HepG2 (cell line): ENCODE data around the gene NAALAD2. TPM values are rescaled to one million over a fixed set of nuclear protein-coding genes. Genes with fewer than 3 reads are reported as not detected.

Experiments used
- ATAC-seq: fragments of 200-7000 bp; cut with Tn5 transposase; 3 replicates; pipeline ENCODE4 v1.9.1; 2020; ENCODE audit warnings: mild to moderate bottlenecking, moderate library complexity
- BruUV-seq: library from RNA; stranded (reverse); fragments of 400-500 nt; replicated peaks from 2 replicates; lab custom pipeline; 2021; lab: Mats Ljungman, UMichigan
- CTCF ChIA-PET: fragments of 300-600 bp; formaldehyde crosslinking; extraction: SDS; loops from one replicate; lab custom pipeline; 2021; ENCODE audit warnings: low total read pairs, inconsistent platforms, low intra/inter-chr PET ratio; lab: Yijun Ruan, JAX
- POLR2A ChIA-PET: fragments of 350-600 bp; sonication (Branson Sonifier 250); formaldehyde crosslinking; loops from one replicate; lab custom pipeline; 2020; ENCODE audit warnings: antibody characterized with exemption, inconsistent platforms; lab: Yijun Ruan, JAX
- DNase-seq: peaks from one replicate; pipeline ENCODE4 v3.0.0-alpha.2; 2015; ENCODE audit warnings: low spot score
- FAIRE-seq: peaks from 3 replicates; lab custom pipeline; 2011; peaks lifted over from hg19 to GRCh38; lab: Jason Lieb, UNC
- H2AFZ ChIP-seq: one replicate; pipeline ENCODE4 v1.6.1; 2011; ENCODE audit warnings: low read length, inconsistent platforms
- H3K27ac ChIP-seq: fragments of 300-600 bp; 3 replicates; pipeline ENCODE4 v1.8.0; 2011; ENCODE audit warnings: mixed run types, mild to moderate bottlenecking, mixed read lengths, low read length, inconsistent platforms; ENCODE audit not compliant: insufficient read depth; ENCODE audit errors: extremely low read length
- H3K27me3 ChIP-seq, 2 experiments: fragments of 200-600 bp in 1 of 2; 2 replicates in 1 of 2; 3 replicates in 1 of 2; pipeline versions ENCODE4 v1.6.0 to v1.8.0; 2011; ENCODE audit warnings: low read length in 2 of 2, mild to moderate bottlenecking in 2 of 2, moderate library complexity in 2 of 2, inconsistent platforms in 1 of 2; ENCODE audit not compliant: insufficient read depth in 2 of 2, control insufficient read depth in 1 of 2
- H3K36me3 ChIP-seq, 2 experiments: fragments of 200-600 bp in 1 of 2; replicated peaks in 1 of 2; 2 replicates in 1 of 2; 3 replicates in 1 of 2; pipeline versions ENCODE4 v1.5.1 to v1.8.0; 2011; ENCODE audit warnings: low read length in 2 of 2, inconsistent platforms in 1 of 2; ENCODE audit not compliant: insufficient read depth in 2 of 2, control insufficient read depth in 1 of 2
- H3K4me1 ChIP-seq: 2 replicates; pipeline ENCODE4 v1.5.1; 2012; ENCODE audit warnings: low read length, inconsistent platforms; ENCODE audit not compliant: insufficient read depth
- H3K4me2 ChIP-seq: 2 replicates; pipeline ENCODE4 v1.6.0; 2011; ENCODE audit warnings: low read depth, low read length, inconsistent platforms
- H3K4me3 ChIP-seq, 3 experiments: fragments of 200-600 bp in 1 of 3; sonication (generic), shearing (Covaris generic) in 1 of 3; replicated peaks in 1 of 3; 2 replicates each; pipeline ENCODE4 v1.5.1; 2011 to 2016; ENCODE audit warnings: low read length in 3 of 3, inconsistent platforms in 2 of 3, low read depth in 2 of 3, mild to moderate bottlenecking in 2 of 3, control low read depth in 1 of 3, mixed read lengths in 1 of 3; ENCODE audit not compliant: insufficient read depth in 1 of 3
- H3K79me2 ChIP-seq: one replicate; pipeline ENCODE4 v1.6.1; 2011; ENCODE audit warnings: low read length, inconsistent platforms; ENCODE audit not compliant: insufficient read depth
- H3K9ac ChIP-seq: 2 replicates; pipeline ENCODE4 v1.6.0; 2011; ENCODE audit warnings: mild to moderate bottlenecking, low read depth, low read length, inconsistent platforms; ENCODE audit not compliant: insufficient read depth
- H3K9me3 ChIP-seq: 2 replicates; pipeline ENCODE4 v1.5.1; 2012; ENCODE audit warnings: mild to moderate bottlenecking, low read length
- H4K20me1 ChIP-seq: 2 replicates; pipeline ENCODE4 v1.6.0; 2011; ENCODE audit warnings: inconsistent platforms, mild to moderate bottlenecking, low read length, moderate library complexity; ENCODE audit not compliant: insufficient read depth
- CSRNP1 ChIP-seq: sonication (generic); formaldehyde crosslinking; IDR thresholded peaks from 2 replicates; pipeline ENCODE4 v1.8.1; 2023; ENCODE audit warnings: mild to moderate bottlenecking, missing genetic modification reagents
- ZSCAN20 ChIP-seq: sonication (generic); formaldehyde crosslinking; IDR thresholded peaks from 2 replicates; pipeline ENCODE4 v1.4.0; 2020; ENCODE audit warnings: missing genetic modification reagents, mild to moderate bottlenecking, borderline replicate concordance
- WGBS: methylation state at CpG from one replicate; pipeline ENCODE4 v1.1.6; 2017; ENCODE audit warnings: low lambda C conversion rate; 5-methylcytosine and 5-hydroxymethylcytosine counted together
- in situ Hi-C: cut with HindIII; loops from 2 replicates; pipeline ENCODE4 v1.10.0; 2017; ENCODE audit warnings: low pct_unique_long_range_greater_than_20kb; ENCODE audit not compliant: extremely low pct_ligation_motif_present
- intact Hi-C: fragments of 100-400 bp; cut with micrococcal nuclease; formaldehyde crosslinking; loops from one replicate; pipeline ENCODE4 v1.10.0; 2022; ENCODE audit not compliant: unreplicated experiment
- polyA plus RNA-seq, 8 experiments: library from polyadenylated mRNA; depleted of rRNA in 3 of 8; stranded (reverse) in 7 of 8; unstranded in 1 of 8; fragments of >200 nt; fragmentation: Illumina TruSeq in 4 of 8; extraction: Trizol in 4 of 8; gene quantifications; 2 replicates each; pipeline versions ENCODE4 v1.2.1 to v1.2.3, GENCODE V29; 2011 to 2016; ENCODE audit warnings: low read depth in 4 of 8, missing spikeins in 1 of 8, mixed read lengths in 1 of 8; ENCODE audit not compliant: insufficient read depth in 1 of 8
- total RNA-seq, 5 experiments: library from RNA; depleted of rRNA; stranded (reverse); fragments of >200 nt; fragmentation: Illumina TruSeq; extraction: Trizol; gene quantifications; 2 replicates each; pipeline ENCODE4 v1.2.3, GENCODE V29; 2016; ENCODE audit warnings: low read depth in 1 of 5
- TF ChIP-seq, protein P1 (sequence below): sonication (generic); formaldehyde crosslinking; IDR thresholded peaks from 2 replicates; pipeline ENCODE4 v1.5.0; 2020; ENCODE audit warnings: missing genetic modification reagents
- TF ChIP-seq, protein P2 (sequence below): IDR thresholded peaks from 2 replicates; pipeline ENCODE4 v1.6.1; 2012; ENCODE audit warnings: low read depth, low read length, improper control_type of control experiment

Gene NAALAD2
- total and polyA plus RNA-seq, 2 of the 13 experiments (the other 11 are each of a cell fraction or from before 2014, with no cell fraction given) = 8.0 to 8.9 TPM

DNA sequence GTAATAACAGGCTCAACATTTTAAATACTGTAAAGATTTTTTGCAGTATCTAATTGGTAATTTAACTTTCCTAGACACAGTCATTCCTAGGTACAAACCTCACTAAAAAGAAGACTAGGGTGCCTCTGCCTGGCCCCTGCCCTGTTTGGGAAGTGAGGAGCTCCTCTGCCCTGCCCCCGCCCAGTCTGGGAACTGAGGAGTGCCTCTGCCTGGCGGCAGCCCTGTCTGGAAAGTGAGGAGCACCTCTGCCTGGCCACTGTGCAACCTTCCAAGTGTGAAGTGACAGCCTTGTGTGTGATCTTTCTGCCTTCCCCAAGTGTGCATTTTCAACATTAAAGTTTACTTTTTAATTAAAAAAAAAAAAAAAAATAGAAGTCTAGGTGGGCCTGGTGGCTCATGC lies 84.1 kb downstream of the NAALAD2 start:
- in situ Hi-C loops = no loop called here
- H3K79me2 ChIP-seq = peaks cover 81% of the 10 kb centered on the region
- ChIA-PET CTCF (no interaction called here), POLR2A (no interaction called here)
- ATAC-seq = no peak
- peaks cover 28% of the 10 kb centered on the region for H3K4me1 ChIP-seq
- no peak overlapping the region for H2AFZ ChIP-seq
- no peaks in the 10 kb centered on the region for H3K9me3 ChIP-seq
- BruUV-seq = no TSS peak
- no peak overlapping the region for H3K9ac ChIP-seq
- intact Hi-C loops = no loop called here
- no peaks in the 10 kb centered on the region; a peak in 1 of 5 replicates for H3K27me3 ChIP-seq
- WGBS = 100% methylated on average over 2 of the region's 2 CpGs
- H3K36me3 ChIP-seq = peaks cover 3 to 19% of the 10 kb centered on the region in 2 experiments; a peak in 4 of 5 replicates
- FAIRE-seq = no peak
- H4K20me1 ChIP-seq = peaks cover 25% of the 10 kb centered on the region
- H3K4me3 ChIP-seq = no peak overlapping the region
- DNase-seq = no peak
- H3K4me2 ChIP-seq = no peak overlapping the region
- TF ChIP-seq, protein P1, sequence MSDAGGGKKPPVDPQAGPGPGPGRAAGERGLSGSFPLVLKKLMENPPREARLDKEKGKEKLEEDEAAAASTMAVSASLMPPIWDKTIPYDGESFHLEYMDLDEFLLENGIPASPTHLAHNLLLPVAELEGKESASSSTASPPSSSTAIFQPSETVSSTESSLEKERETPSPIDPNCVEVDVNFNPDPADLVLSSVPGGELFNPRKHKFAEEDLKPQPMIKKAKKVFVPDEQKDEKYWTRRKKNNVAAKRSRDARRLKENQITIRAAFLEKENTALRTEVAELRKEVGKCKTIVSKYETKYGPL = no peak
- TF ChIP-seq ZSCAN20 (CRISPR knock-in tag) = no peak
- TF ChIP-seq, protein P2, sequence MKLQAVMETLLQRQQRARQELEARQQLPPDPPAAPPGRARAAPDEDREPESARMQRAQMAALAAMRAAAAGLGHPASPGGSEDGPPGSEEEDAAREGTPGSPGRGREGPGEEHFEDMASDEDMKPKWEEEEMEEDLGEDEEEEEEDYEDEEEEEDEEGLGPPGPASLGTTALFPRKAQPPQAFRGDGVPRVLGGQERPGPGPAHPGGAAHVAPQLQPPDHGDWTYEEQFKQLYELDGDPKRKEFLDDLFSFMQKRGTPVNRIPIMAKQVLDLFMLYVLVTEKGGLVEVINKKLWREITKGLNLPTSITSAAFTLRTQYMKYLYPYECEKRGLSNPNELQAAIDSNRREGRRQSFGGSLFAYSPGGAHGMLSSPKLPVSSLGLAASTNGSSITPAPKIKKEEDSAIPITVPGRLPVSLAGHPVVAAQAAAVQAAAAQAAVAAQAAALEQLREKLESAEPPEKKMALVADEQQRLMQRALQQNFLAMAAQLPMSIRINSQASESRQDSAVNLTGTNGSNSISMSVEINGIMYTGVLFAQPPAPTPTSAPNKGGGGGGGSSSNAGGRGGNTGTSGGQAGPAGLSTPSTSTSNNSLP = no peak
- TF ChIP-seq CSRNP1 = no peak
- H3K27ac ChIP-seq = no peak overlapping the region
